ENCODE data around the gene FBXW5. TPM values are rescaled to one million over a fixed set of nuclear protein-coding genes. Genes with fewer than 3 reads are reported as not detected.
A peak's percentile ranks its signal among the peaks of the same experiment; 100 is the strongest.

FBXW5 gene
- total and polyA plus RNA-seq, 9 of the 15 experiments (the other 6 are each of a cell fraction or from before 2014, with no cell fraction given) = 0.21 to 128 (median 37.0) TPM

GRCh38 chr9:136943291-136944211 is 987 bp downstream of the FBXW5 start (continued):
- no peak for TF ChIP-seq GTF3C2 (IDR thresholded peaks at IDR 0.05; ENCODE audit: borderline replicate concordance, extremely low read depth, insufficient read length)
- no peak for TF ChIP-seq ARID1B (IDR thresholded peaks at IDR 0.05)
- TF ChIP-seq TFAP4 (CRISPR knock-in tag; IDR thresholded peaks at IDR 0.05; ENCODE audit: borderline replicate concordance) = peak; percentile 44; the same call in 1 of the 2 replicates
- TF ChIP-seq JUND (IDR thresholded peaks at IDR 0.05; ENCODE audit: borderline replicate concordance, low read depth, low read length) = no peak
- TF ChIP-seq JUND (tag; IDR thresholded peaks at IDR 0.05; ENCODE audit: borderline replicate concordance, low read depth, low read length) = no peak
- no peak for TF ChIP-seq NR2F6 (CRISPR knock-in tag; IDR thresholded peaks at IDR 0.05)
- TF ChIP-seq RBFOX2 (IDR thresholded peaks at IDR 0.05; ENCODE audit: low read depth, low read length) = peak; percentile 46
- TF ChIP-seq PREB (CRISPR knock-in tag; IDR thresholded peaks at IDR 0.05) = no peak
- no peak for TF ChIP-seq NELFE (IDR thresholded peaks at IDR 0.05; ENCODE audit: insufficient read depth, insufficient read length)
- TF ChIP-seq ETS2 (tag; IDR thresholded peaks at IDR 0.05; ENCODE audit: borderline replicate concordance, poor library complexity, severe bottlenecking) = no peak
- TF ChIP-seq RBM22 (IDR thresholded peaks at IDR 0.05; ENCODE audit: low read depth, low read length, poor library complexity, severe bottlenecking) = peak; percentile 16
- TF ChIP-seq STAT5B (CRISPR knock-in tag; IDR thresholded peaks at IDR 0.05) = no peak
- 0 out of 2 replicates have a peak, but pooled peaks have one; percentile 32 for TF ChIP-seq TOE1 (IDR thresholded peaks at IDR 0.05; ENCODE audit: borderline replicate concordance)
- TF ChIP-seq TOE1 (CRISPR knock-in tag; IDR thresholded peaks at IDR 0.05; ENCODE audit: borderline replicate concordance, low read depth) = no peak
- no peak for TF ChIP-seq XRCC5 (IDR thresholded peaks at IDR 0.05; ENCODE audit: low read depth, low read length)
- TF ChIP-seq ZNF146 (CRISPR knock-in tag; IDR thresholded peaks at IDR 0.05; ENCODE audit: unreplicated experiment) = no peak
- no peak for TF ChIP-seq ATF3 (IDR thresholded peaks at IDR 0.05)
- 0 out of 2 replicates have a peak, but pooled peaks have one; percentile 2 for TF ChIP-seq ATF3 (CRISPR knock-in tag; conservative IDR thresholded peaks at IDR 0.05)
- no peak for TF ChIP-seq GATAD2B (IDR thresholded peaks at IDR 0.05; ENCODE audit: borderline replicate concordance)
- peak; percentile 32 for TF ChIP-seq PCBP1 (IDR thresholded peaks at IDR 0.05; ENCODE audit: low read depth, low read length, poor library complexity, severe bottlenecking)
- TF ChIP-seq TAF1 (IDR thresholded peaks at IDR 0.05; ENCODE audit: control insufficient read depth, extremely low read depth, insufficient read depth, low read length, severe bottlenecking) = no peak

Data from K562 (cell line).